ENCODE results near the gene RMND5A.
A peak's percentile ranks its signal among the peaks of the same experiment; 100 is the strongest.
"Not testable (repeated sequence)": the region's sequence is repeated elsewhere in the genome, so short reads cannot be mapped to it uniquely, and the experiment has no call there.

RMND5A gene

DNA sequence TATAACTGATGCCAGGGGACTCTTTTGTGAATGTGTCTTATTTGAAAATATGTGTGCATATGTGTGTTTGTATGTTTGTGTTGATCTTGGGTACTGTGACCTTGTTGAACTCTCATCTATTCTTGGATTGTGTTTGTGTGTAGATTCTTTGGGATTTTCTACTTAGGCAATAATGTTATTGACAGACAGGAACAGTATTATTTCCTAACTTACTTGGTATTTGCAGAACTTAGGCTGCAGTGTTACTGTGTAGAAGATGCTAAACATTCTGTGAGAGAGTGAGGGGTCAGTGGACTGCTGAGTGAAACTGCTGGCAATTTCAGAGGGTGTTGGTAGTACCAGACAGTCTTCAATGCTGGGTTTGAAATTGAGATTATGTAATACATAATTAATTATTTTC lies 12.7 kb downstream of the RMND5A start:
- not testable (repeated sequence) for H3K36me3 Mint-ChIP-seq (ENCODE audit: insufficient read depth); DNase-seq; H3K4me3 Mint-ChIP-seq; ATAC-seq (replicated peaks); H3K27ac Mint-ChIP-seq; H3K27me3 Mint-ChIP-seq; H3K9me3 Mint-ChIP-seq
- H3K4me1 Mint-ChIP-seq (ENCODE audit: low read depth in 2 of 2) = peaks cover 8 to 10% of the 10 kb centered on the region in 2 donors

DNA sequence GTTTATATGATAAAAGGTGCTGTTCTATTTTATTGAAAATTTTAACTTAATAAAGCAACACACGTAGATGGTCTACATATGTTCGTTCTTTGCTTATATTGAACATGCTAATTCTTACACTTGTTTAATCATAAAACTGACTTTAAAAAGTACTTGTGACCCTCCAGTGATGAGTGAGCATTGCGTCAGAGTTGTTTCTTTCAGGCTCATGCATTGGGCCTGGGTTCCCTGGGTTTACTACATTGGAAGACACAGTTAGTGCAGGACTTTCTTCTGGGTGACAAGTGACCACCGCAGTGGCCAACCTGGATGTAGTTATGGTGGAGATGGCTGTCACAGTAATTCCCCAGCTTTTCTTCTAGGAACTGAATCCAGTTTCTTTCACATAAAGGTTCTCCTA lies 13.4 kb downstream of the RMND5A start:
- not testable (repeated sequence) for H3K27ac Mint-ChIP-seq; H3K9me3 Mint-ChIP-seq; ATAC-seq (replicated peaks); DNase-seq; H3K27me3 Mint-ChIP-seq; H3K4me3 Mint-ChIP-seq; H3K36me3 Mint-ChIP-seq (ENCODE audit: insufficient read depth)
- peaks cover 8 to 10% of the 10 kb centered on the region in 2 donors for H3K4me1 Mint-ChIP-seq (ENCODE audit: low read depth in 2 of 2)

DNA sequence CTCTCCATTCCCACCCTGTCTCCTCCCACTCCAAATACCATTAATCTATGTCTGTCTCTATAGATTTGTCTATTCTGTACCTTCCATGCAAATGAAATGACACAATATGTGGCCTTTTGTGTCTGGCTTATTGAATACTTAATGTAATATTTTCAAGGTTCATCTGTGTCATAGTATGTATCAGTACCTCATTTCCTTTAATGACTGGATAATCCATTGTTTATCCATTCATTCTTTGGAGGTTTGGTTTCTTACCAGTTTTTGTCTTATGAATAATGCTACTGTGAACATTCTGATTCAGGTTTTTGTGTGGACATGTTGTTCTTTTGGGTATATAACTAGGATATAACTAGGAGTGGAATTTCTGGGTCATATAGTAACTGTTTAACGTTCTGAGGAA lies 14.8 kb downstream of the RMND5A start:
- not testable (repeated sequence) for ATAC-seq (replicated peaks); H3K36me3 Mint-ChIP-seq (ENCODE audit: insufficient read depth); DNase-seq; H3K27me3 Mint-ChIP-seq; H3K27ac Mint-ChIP-seq; H3K9me3 Mint-ChIP-seq; H3K4me3 Mint-ChIP-seq; H3K4me1 Mint-ChIP-seq (ENCODE audit: low read depth in 2 of 2)

DNA sequence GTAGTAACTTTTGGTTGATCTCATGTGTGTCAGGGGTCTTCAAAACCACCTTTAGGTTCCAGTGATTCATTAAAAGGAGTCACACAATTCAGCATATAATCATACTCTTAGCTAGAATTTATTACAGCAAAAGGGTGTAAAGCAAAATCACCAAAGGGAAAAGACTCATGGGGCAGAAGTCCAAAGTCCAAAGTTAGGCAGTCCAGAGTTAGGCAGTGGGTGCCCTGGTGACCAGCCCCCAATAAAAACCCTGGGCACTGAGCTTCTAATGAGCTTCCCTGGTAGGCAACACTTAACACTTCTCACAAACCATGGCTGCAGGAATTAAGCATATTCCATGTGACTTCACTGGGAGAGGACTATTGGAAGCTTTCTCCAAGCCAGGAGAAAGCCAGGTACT lies 19.4 kb downstream of the RMND5A start:
- not testable (repeated sequence) for H3K27ac Mint-ChIP-seq; ATAC-seq (replicated peaks); H3K27me3 Mint-ChIP-seq; H3K4me3 Mint-ChIP-seq; DNase-seq; H3K9me3 Mint-ChIP-seq
- peaks cover 10 to 12% of the 10 kb centered on the region in 2 donors for H3K4me1 Mint-ChIP-seq (ENCODE audit: low read depth in 2 of 2)
- H3K36me3 Mint-ChIP-seq (ENCODE audit: insufficient read depth) = peaks cover 15% of the 10 kb centered on the region

DNA sequence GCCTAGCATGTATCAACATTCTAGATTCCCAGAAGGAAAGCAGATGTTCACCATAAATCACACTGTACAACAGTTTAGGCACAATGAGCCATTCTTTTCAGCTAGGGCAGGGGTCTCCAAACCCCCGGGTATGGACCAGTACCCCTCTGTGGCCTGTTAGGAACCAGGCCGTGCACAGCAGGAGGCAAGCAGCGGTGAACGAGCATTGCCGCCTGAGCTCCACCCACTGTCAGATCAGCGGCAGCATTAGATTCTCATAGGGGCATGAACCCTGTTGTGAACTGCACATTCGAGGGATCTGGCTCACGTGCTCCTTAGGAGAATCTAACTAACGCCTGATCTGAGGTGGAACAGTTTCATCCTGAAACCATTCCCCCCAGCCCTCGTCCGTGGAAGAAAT lies 19.8 kb downstream of the RMND5A start:
- not testable (repeated sequence) for DNase-seq; ATAC-seq (replicated peaks); H3K9me3 Mint-ChIP-seq

DNA sequence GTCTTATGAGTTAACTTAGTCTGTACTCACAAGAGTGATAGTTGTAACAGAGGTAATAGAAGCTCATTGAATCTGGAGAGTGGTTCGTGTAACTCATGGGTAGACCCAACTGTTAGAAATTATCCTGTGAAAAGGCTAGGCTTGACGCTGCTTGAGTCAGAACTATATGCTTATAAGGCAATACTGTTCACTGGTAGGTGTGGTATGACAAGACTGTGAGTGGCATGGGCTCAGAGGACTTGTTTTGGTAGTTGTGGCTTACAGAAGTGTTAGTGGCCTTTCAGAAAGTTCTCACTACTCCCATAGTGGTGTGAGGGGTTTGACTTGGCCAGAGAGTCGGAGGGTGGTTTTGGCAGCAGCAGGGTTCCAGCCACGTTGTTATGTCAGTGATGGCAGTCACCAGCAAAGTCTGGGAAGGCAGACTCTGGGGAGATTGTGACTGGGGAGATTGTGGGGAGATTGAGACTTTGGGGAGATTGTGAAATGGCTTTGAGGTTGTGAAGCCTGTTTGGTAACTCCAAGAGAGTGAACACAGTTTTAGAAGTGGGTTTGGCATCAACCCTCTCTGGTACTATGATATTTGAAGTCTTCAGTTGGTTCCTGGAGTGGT lies 21.9 kb downstream of the RMND5A start:
- peak; percentile 72 for ATAC-seq (replicated peaks)
- not testable (repeated sequence) for H3K27me3 Mint-ChIP-seq, H3K9me3 Mint-ChIP-seq, DNase-seq
- peak overlapping the region; percentile 29 to 43 for H3K4me3 Mint-ChIP-seq
- peaks cover 29 to 31% of the 10 kb centered on the region in 2 donors for H3K4me1 Mint-ChIP-seq (ENCODE audit: low read depth in 2 of 2)
- H3K27ac Mint-ChIP-seq = peak overlapping the region; percentile 48 to 74
- peaks cover 15% of the 10 kb centered on the region for H3K36me3 Mint-ChIP-seq (ENCODE audit: insufficient read depth)

More for the DNA sequence above, 19.8 kb downstream of the RMND5A start:
- Mint-ChIP-seq H3K4me1 (ENCODE audit: low read depth in 2 of 2) (peaks cover 12 to 14% of the 10 kb centered on the region in 2 donors), H3K36me3 (ENCODE audit: insufficient read depth) (peaks cover 15% of the 10 kb centered on the region)
- H3K4me3 Mint-ChIP-seq, H3K27ac Mint-ChIP-seq, H3K27me3 Mint-ChIP-seq: not testable (repeated sequence)

DNA sequence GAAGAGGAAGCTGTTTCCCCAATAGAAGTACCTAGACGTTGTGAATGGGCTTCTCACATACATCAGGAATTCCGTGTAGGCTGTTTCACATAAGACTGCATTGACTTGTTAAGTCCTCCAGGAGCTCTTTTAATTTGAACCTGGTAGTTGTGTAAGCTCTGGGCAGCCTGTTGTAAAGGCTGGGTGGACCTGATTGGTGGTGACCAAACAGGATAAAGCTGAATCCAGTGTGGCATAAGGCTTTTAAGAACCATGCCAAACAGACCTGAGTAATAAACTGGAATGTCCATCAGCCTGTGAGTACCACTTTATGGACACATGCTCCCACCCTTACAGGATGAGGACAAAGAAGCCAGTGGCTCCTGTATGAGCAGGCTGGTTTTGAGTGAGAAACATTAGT lies 24.1 kb downstream of the RMND5A start:
- no peak for DNase-seq
- no peak for ATAC-seq (replicated peaks)
- Mint-ChIP-seq H3K9me3 (no peaks in the 10 kb centered on the region), H3K4me1 (ENCODE audit: low read depth in 2 of 2) (peaks cover 33 to 45% of the 10 kb centered on the region in 2 donors), H3K36me3 (ENCODE audit: insufficient read depth) (peaks cover 17% of the 10 kb centered on the region), H3K27ac (no peak overlapping the region), H3K4me3 (no peak overlapping the region), H3K27me3 (no peaks in the 10 kb centered on the region)

DNA sequence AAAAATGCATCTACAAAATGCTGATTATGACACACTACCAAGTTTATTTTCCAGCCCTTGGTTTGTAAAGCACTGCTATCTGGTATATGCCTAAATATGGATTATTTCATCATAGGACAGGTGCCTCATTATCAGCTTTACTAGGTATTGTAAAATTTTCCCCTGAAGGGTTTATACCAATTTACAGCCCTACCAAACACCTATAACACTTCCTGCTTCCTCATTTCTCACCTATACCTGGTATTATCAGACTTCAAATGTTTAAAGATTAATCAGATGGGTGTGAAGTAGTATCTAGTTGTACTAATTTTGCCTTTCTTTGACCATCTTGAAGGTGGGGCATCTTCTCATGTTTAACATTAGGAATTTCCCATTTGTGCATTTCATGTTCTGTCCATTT lies 26.8 kb downstream of the RMND5A start:
- Mint-ChIP-seq H3K36me3 (ENCODE audit: insufficient read depth) (peaks cover 36% of the 10 kb centered on the region), H3K27ac (peak overlapping the region in 1 of 2 donors; percentile 32), H3K4me1 (ENCODE audit: low read depth in 2 of 2) (peaks cover 43 to 58% of the 10 kb centered on the region in 2 donors), H3K4me3 (no peak overlapping the region), H3K9me3 (peaks cover 0 to 1% of the 10 kb centered on the region in 2 donors), H3K27me3 (no peaks in the 10 kb centered on the region)
- DNase-seq (no peak), ATAC-seq (replicated peaks) (no peak)

DNA sequence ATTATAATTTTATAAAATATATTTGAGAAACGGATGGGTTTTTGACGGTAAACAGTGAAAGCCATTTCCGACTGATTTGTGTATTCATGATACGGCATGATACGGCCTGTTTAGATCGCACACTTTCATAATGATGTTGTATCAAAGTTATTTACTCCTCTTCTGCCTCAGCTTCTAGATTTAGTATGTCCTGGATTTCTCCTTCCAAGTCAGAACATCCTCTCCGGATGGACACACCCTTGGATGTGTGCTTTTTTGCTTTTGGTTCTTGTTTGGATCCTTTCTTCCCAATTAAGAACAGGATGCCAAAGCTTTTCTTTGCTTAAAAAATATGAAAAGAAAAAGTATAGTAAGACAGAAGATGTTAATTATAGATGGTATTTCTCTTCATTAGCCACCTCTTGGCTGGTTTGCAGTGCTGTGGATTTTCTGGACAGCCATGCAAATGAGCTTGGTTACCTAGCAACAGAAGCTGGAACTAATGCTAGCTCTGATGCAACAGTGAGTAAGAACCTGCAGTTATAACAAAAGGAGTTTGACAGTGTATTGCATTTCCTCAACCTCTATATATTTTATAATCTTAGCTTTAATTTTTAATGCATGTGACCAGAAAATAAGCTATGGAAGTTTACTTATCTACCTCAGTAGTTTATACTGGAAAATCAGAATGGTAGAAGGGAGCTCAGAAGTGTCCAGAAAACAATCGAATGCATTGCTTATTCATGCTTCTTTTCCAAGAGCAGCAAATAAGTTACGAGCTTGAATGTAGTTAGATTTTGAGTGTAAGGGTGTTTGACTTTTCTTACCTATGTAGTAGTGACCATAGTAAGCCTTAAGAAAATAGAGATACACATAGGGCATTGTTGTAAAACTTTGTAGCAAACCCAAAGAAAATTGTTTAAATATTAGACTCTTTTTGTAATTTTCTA lies 27.9 kb downstream of the RMND5A start:
- Mint-ChIP-seq H3K27me3 (no peaks in the 10 kb centered on the region), H3K4me1 (ENCODE audit: low read depth in 2 of 2) (peaks cover 39 to 53% of the 10 kb centered on the region in 2 donors), H3K4me3 (no peak overlapping the region), H3K27ac (no peak overlapping the region), H3K9me3 (peaks cover 0 to 1% of the 10 kb centered on the region in 2 donors), H3K36me3 (ENCODE audit: insufficient read depth) (peaks cover 42% of the 10 kb centered on the region)
- no peak for DNase-seq
- peak; percentile 44 for ATAC-seq (replicated peaks)

DNA sequence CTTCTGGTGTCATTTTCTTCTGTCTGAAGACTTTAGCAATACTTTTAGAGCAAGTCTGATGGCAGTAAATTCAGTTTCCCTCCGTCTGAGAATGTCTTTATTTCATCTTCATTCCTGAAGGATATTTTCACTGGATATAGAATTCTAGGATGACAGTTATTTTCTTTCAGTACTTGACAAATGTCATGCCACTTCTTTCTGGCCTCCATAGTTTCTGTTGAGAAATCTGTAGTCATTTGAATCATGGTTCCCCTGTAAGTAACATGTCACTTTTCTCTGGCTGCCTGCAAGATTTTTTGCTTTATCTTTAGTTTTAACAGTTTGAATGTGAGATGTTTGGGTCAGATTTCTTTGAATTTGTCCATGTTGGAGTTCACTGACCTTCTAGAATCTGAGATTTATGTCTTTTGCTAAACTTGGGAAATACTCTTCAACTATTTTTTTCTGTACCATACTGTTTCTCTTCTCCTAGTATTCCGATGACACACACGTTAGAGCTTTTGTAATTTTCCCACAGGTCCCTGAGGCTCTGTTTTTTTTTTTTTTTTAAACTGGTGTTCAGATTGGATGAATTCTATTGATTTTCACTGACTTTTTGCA lies 30.2 kb downstream of the RMND5A start:
- Mint-ChIP-seq H3K4me3 (no peak overlapping the region), H3K9me3 (peaks cover 0 to 1% of the 10 kb centered on the region in 2 donors), H3K27ac (peak overlapping the region; percentile 7 to 51), H3K27me3 (no peaks in the 10 kb centered on the region), H3K4me1 (ENCODE audit: low read depth in 2 of 2) (peaks cover 27 to 43% of the 10 kb centered on the region in 2 donors), H3K36me3 (ENCODE audit: insufficient read depth) (peaks cover 55% of the 10 kb centered on the region)
- ATAC-seq (replicated peaks) (no peak), DNase-seq (no peak)

DNA sequence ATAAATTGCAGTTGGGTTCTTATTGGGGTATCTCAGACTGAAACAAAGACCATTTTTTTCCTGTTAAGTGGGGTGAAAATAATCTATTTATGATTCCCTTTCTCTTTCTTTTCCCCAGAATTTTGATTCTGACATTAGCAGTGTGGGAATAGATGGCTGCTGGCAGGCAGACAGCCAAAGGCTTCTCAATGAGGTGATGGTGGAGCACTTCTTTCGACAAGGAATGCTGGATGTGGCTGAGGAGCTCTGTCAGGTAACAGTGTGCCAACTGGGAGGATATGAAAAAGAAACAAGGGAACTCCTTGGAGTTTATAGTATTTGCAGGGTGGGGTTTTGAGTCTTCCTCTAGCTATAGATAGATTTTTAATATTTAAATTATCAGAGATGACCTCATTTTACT lies 31.7 kb downstream of the RMND5A start:
- Mint-ChIP-seq H3K4me1 (ENCODE audit: low read depth in 2 of 2) (peaks cover 15 to 29% of the 10 kb centered on the region in 2 donors), H3K27me3 (no peaks in the 10 kb centered on the region), H3K27ac (no peak overlapping the region), H3K9me3 (peaks cover 0 to 1% of the 10 kb centered on the region in 2 donors), H3K4me3 (no peak overlapping the region), H3K36me3 (ENCODE audit: insufficient read depth) (peaks cover 68% of the 10 kb centered on the region)
- DNase-seq (no peak), ATAC-seq (replicated peaks) (no peak)

DNA sequence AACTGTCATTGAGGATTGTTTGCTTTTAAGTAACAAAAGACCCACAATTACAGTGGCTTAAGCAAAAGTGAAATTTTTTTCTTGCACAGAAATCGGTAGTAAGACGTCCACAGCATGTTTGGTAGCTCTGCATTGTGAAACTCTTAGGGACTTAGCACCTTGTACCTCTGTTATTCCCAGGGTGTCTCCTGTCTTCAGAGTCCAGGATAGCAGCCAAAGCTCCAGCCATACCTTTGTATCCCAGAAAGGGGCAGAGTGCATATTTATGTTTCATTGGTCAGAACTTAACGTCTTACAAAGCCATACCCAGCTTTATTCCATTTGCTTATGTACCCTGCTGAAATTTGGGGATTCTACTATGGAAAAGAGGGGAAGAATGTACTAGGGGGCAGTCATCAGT lies 32.8 kb downstream of the RMND5A start:
- Mint-ChIP-seq H3K4me3 (no peak overlapping the region), H3K9me3 (peaks cover 0 to 1% of the 10 kb centered on the region in 2 donors), H3K4me1 (ENCODE audit: low read depth in 2 of 2) (peaks cover 11 to 28% of the 10 kb centered on the region in 2 donors), H3K27ac (peak overlapping the region; percentile 38 to 56), H3K27me3 (no peaks in the 10 kb centered on the region), H3K36me3 (ENCODE audit: insufficient read depth) (peaks cover 71% of the 10 kb centered on the region)
- ATAC-seq (replicated peaks) = no peak
- no peak for DNase-seq

DNA sequence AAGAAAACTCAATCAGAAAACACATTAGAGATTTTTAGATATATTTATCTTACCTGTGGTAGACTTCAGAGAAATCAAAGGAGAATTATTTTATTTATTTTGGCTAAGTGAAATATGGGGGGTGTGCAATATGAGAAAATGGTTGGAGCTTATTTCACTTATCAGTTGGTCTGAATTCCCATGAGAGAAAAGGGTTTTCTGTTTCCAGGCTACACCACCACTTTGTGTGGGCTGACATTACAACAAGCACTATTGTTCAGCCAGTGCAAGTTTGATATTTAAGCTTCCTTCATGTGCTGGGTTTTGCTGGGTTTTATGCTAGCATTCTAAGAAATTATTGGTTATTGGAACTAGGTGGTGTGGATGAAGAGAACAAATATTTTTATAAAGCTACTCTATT lies 33.5 kb downstream of the RMND5A start:
- H3K27ac Mint-ChIP-seq = peak overlapping the region; percentile 38 to 56
- H3K27me3 Mint-ChIP-seq = no peaks in the 10 kb centered on the region
- H3K4me1 Mint-ChIP-seq (ENCODE audit: low read depth in 2 of 2) = peaks cover 13 to 33% of the 10 kb centered on the region in 2 donors
- peaks cover 0 to 1% of the 10 kb centered on the region in 2 donors for H3K9me3 Mint-ChIP-seq
- ATAC-seq (replicated peaks) (no peak), DNase-seq (no peak)
- H3K4me3 Mint-ChIP-seq = no peak overlapping the region
- H3K36me3 Mint-ChIP-seq (ENCODE audit: insufficient read depth) = peaks cover 71% of the 10 kb centered on the region
